ENCODE results near the gene DESI1.

DNA sequence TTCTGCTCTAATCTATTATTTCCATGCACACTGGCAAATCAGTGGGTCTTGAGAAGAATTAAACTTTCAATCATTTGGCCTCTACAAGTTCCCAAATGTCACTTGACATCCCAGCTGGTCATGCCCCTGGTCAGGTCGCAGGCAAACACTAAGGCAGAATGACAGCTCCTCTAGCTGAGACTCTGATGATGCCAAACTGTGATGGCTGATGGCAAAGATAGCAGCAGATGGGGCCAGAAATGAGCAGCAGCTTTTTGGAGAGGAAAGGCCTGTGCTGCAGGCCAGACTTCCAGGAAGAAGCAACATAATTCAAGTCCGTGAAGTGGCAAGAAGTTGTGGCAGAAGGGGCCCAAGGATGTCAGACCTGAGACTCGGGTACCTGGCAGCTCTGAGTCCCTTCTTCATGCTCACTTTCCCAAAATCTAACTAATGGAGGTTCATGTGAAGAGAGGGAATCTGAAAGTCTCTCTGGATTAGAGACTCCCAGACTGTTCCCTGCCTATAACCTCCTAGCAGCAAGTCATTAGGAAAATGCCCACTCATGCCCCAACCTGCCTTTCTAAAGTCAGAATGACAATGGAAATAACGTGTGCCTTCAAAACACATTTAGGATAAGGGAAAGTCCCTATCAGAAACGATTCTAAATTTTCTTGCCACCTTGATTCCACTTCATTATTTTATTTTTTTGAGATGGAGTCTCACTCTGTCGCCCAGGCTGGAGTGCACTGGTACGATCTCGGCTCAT lies 21.8 kb downstream of the DESI1 start:
- TF ChIP-seq POLR2AphosphoS5 (IDR thresholded peaks at IDR 0.05; ENCODE audit: borderline replicate concordance, low read depth, low read length) (no peak), EZH2 (IDR thresholded peaks at IDR 0.05) (no peak), FOXP2 (optimal IDR thresholded peaks at IDR 0.05; ENCODE audit: control extremely low read depth, extremely low read length, insufficient read depth) (no peak)
